Skeletal muscle satellite cell (primary cell): Measurements from ENCODE around the gene DXO.
"Not testable (repeated sequence)": the region's sequence is repeated elsewhere in the genome, so short reads cannot be mapped to it uniquely, and the experiment has no call there.

Experiments
- H3K27me3 ChIP-seq: 2 replicates; pipeline ENCODE4 v1.7.0; 2013; ENCODE audit warnings: low read length; ENCODE audit not compliant: control insufficient read depth, insufficient read depth
- H3K36me3 ChIP-seq: 2 replicates; pipeline ENCODE4 v1.7.0; 2013; ENCODE audit warnings: mild to moderate bottlenecking, control low read depth, low read length; ENCODE audit not compliant: insufficient read depth
- H3K4me1 ChIP-seq: 2 replicates; pipeline ENCODE4 v1.7.0; 2013; ENCODE audit warnings: low read length; ENCODE audit not compliant: control insufficient read depth, insufficient read depth
- H3K4me2 ChIP-seq: 2 replicates; pipeline ENCODE4 v1.7.0; 2013; ENCODE audit warnings: mild to moderate bottlenecking, low read length
- H3K4me3 ChIP-seq: 2 replicates; pipeline ENCODE4 v1.7.0; 2013; ENCODE audit warnings: low read length
- H3K9ac ChIP-seq: 2 replicates; pipeline ENCODE4 v1.7.0; 2013; ENCODE audit warnings: mild to moderate bottlenecking, low read depth, low read length, moderate library complexity
- H3K9me3 ChIP-seq: replicated peaks from 2 replicates; pipeline ENCODE4 v1.7.0; 2013; ENCODE audit warnings: mild to moderate bottlenecking, control low read depth, low read length

The DXO gene

GRCh38 chr6:31978831-31979230 is 6.9 kb upstream of the DXO start:
- Histone ChIP-seq H3K4me1 (no peaks in the 10 kb centered on the region), H3K9ac (no peak overlapping the region), H3K27me3 (no peaks in the 10 kb centered on the region), H3K4me3 (no peak overlapping the region), H3K36me3 (peaks cover 4% of the 10 kb centered on the region), H3K9me3 (no peaks in the 10 kb centered on the region), H3K4me2 (no peak overlapping the region)

GRCh38 chr6:31977816-31978431 is 6.0 kb upstream of the DXO start:
- peaks cover 7% of the 10 kb centered on the region for H3K4me1 ChIP-seq
- H3K4me2 ChIP-seq: no peak overlapping the region
- H3K36me3 ChIP-seq: peaks cover 4% of the 10 kb centered on the region
- no peaks in the 10 kb centered on the region for H3K27me3 ChIP-seq
- no peak overlapping the region for H3K9ac ChIP-seq
- H3K4me3 ChIP-seq: no peak overlapping the region
- H3K9me3 ChIP-seq: no peaks in the 10 kb centered on the region

GRCh38 chr6:31976065-31976464 is 4.1 kb upstream of the DXO start:
- H3K4me3 ChIP-seq, H3K4me2 ChIP-seq, H3K27me3 ChIP-seq, H3K9me3 ChIP-seq, H3K9ac ChIP-seq, H3K36me3 ChIP-seq: not testable (repeated sequence)
- peaks cover 14% of the 10 kb centered on the region for H3K4me1 ChIP-seq

- Histone ChIP-seq H3K4me1 (peaks cover 28% of the 10 kb centered on the region), H3K9ac (peak overlapping the region; percentile 93), H3K4me2 (peak overlapping the region; percentile 95), H3K27me3 (no peaks in the 10 kb centered on the region), H3K9me3 (no peaks in the 10 kb centered on the region), H3K36me3 (peaks cover 24% of the 10 kb centered on the region), H3K4me3 (peak overlapping the region; percentile 91)
These were observed 892 bp upstream of the DXO start for GRCh38 chr6:31972709-31973350.

- peaks cover 38% of the 10 kb centered on the region for H3K36me3 ChIP-seq
- peak overlapping the region; percentile 91 for H3K4me3 ChIP-seq
- peak overlapping the region; percentile 95 for H3K4me2 ChIP-seq
- no peaks in the 10 kb centered on the region for H3K27me3 ChIP-seq
- H3K9ac ChIP-seq: peak overlapping the region; percentile 93
- H3K9me3 ChIP-seq: no peaks in the 10 kb centered on the region
- peaks cover 28% of the 10 kb centered on the region for H3K4me1 ChIP-seq
These were observed 502 bp downstream of the DXO start for GRCh38 chr6:31971279-31971992.

- no peaks in the 10 kb centered on the region for H3K9me3 ChIP-seq
- H3K36me3 ChIP-seq: peaks cover 44% of the 10 kb centered on the region
- no peaks in the 10 kb centered on the region for H3K27me3 ChIP-seq
- H3K4me1 ChIP-seq: peaks cover 28% of the 10 kb centered on the region
- peak overlapping the region; percentile 95 for H3K4me2 ChIP-seq
- H3K9ac ChIP-seq: peak overlapping the region; percentile 93
- H3K4me3 ChIP-seq: peak overlapping the region; percentile 91
These were observed 1.2 kb downstream of the DXO start for GRCh38 chr6:31970604-31971271.

GRCh38 chr6:31969712-31970603 is 2.0 kb downstream of the DXO start:
- H3K4me2 ChIP-seq: peak overlapping the region; percentile 95
- no peaks in the 10 kb centered on the region for H3K27me3 ChIP-seq
- H3K36me3 ChIP-seq: peaks cover 44% of the 10 kb centered on the region
- peak overlapping the region; percentile 93 for H3K9ac ChIP-seq
- no peaks in the 10 kb centered on the region for H3K9me3 ChIP-seq
- peak overlapping the region; percentile 91 for H3K4me3 ChIP-seq
- H3K4me1 ChIP-seq: peaks cover 28% of the 10 kb centered on the region

- no peak overlapping the region for H3K9ac ChIP-seq
- H3K27me3 ChIP-seq: no peaks in the 10 kb centered on the region
- peaks cover 28% of the 10 kb centered on the region for H3K4me1 ChIP-seq
- no peaks in the 10 kb centered on the region for H3K9me3 ChIP-seq
- H3K36me3 ChIP-seq: peaks cover 49% of the 10 kb centered on the region
- H3K4me2 ChIP-seq: no peak overlapping the region
- H3K4me3 ChIP-seq: no peak overlapping the region
These were observed 2.9 kb downstream of the DXO start for GRCh38 chr6:31968791-31969711.

GRCh38 chr6:31968326-31968725 is 3.6 kb downstream of the DXO start:
- Histone ChIP-seq H3K36me3 (peaks cover 57% of the 10 kb centered on the region), H3K4me3 (no peak overlapping the region)

GRCh38 chr6:31967926-31968320 is 4.0 kb downstream of the DXO start:
- no peaks in the 10 kb centered on the region for H3K27me3 ChIP-seq
- no peaks in the 10 kb centered on the region for H3K9me3 ChIP-seq
- peaks cover 58% of the 10 kb centered on the region for H3K36me3 ChIP-seq
- H3K4me1 ChIP-seq: peaks cover 21% of the 10 kb centered on the region
- no peak overlapping the region for H3K4me3 ChIP-seq
- H3K4me2 ChIP-seq: no peak overlapping the region
- H3K9ac ChIP-seq: no peak overlapping the region

More at GRCh38 chr6:31968326-31968725, 3.6 kb downstream of the DXO start:
- H3K9ac ChIP-seq: no peak overlapping the region
- no peaks in the 10 kb centered on the region for H3K27me3 ChIP-seq
- H3K4me1 ChIP-seq: peaks cover 25% of the 10 kb centered on the region
- H3K4me2 ChIP-seq: no peak overlapping the region
- H3K9me3 ChIP-seq: no peaks in the 10 kb centered on the region
